Measurements from ENCODE around the gene RIC1. TPM values are rescaled to one million over a fixed set of nuclear protein-coding genes. Genes with fewer than 3 reads are reported as not detected.

Gene RIC1
- total RNA-seq, 1 donor from 2014 or later: 23.9 TPM

DNA sequence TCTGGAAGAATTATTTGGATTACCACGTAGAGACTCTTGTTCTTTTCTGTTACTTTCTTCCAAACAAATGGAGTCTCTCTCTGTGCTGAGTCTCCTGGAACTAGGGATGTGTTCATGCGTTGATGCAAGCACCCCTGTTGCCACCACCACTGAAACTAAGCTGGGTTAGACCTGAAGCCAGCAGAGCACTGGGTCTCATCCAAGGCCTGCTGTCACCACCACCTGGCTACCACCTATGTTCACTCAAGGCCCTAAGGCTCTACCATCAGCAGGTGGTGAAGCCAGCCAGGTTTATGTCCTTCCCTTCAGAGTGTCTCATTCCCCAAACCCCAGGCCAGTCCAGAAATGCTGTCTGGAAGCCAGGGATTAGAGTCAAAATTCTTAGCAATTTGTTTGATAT, 13.3 kb downstream of the RIC1 start:
- no peaks in the 10 kb centered on the region for H3K36me3 ChIP-seq
- peaks cover 4% of the 10 kb centered on the region for H3K4me1 ChIP-seq
- no peaks in the 10 kb centered on the region for H3K27me3 ChIP-seq
- H3K9me3 ChIP-seq: no peaks in the 10 kb centered on the region
- no peak overlapping the region for H3K4me3 ChIP-seq
- H3K27ac ChIP-seq: no peak overlapping the region
- TF ChIP-seq, protein P1, sequence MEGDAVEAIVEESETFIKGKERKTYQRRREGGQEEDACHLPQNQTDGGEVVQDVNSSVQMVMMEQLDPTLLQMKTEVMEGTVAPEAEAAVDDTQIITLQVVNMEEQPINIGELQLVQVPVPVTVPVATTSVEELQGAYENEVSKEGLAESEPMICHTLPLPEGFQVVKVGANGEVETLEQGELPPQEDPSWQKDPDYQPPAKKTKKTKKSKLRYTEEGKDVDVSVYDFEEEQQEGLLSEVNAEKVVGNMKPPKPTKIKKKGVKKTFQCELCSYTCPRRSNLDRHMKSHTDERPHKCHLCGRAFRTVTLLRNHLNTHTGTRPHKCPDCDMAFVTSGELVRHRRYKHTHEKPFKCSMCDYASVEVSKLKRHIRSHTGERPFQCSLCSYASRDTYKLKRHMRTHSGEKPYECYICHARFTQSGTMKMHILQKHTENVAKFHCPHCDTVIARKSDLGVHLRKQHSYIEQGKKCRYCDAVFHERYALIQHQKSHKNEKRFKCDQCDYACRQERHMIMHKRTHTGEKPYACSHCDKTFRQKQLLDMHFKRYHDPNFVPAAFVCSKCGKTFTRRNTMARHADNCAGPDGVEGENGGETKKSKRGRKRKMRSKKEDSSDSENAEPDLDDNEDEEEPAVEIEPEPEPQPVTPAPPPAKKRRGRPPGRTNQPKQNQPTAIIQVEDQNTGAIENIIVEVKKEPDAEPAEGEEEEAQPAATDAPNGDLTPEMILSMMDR (IDR thresholded peaks at IDR 0.05): no peak
- ATAC-seq (no peak), DNase-seq (no peak)
- intact Hi-C loops (cut with DNase I): no loop called here

DNA sequence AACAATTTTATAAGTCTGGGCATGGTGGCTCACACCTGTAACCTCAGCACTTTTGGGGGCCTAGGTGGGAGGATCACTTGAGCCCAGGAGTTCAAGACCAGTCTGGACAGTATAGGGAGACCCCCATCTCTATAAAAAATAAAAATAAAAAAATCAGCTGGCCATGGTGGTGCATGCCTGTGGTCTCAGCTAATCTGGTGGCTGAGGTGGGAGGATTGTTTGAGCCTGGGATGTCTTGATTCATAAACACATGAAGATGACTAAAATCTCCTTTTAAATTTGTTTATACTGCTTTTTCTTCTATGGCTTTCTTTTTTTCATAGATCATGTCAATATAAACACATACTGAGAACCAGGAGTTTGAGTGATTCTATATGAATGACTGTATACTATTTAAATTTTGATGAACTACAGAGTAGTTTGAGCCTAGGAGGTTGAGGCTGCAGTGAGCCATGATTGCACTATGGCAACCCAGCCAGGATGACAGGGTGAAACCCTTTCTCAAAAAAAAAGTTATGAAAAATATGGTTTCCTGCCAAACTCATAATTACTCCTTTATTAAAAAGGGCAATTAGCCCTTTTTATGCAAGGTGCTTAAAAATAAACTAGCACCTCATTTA, 14.2 kb downstream of the RIC1 start:
- Histone ChIP-seq H3K27ac (no peak overlapping the region), H3K27me3 (no peaks in the 10 kb centered on the region), H3K9me3 (no peaks in the 10 kb centered on the region), H3K4me1 (peaks cover 4% of the 10 kb centered on the region), H3K4me3 (no peak overlapping the region), H3K36me3 (no peaks in the 10 kb centered on the region)
- TF ChIP-seq, protein P1 (IDR thresholded peaks at IDR 0.05): no peak
- DNase-seq (no peak), ATAC-seq (no peak)
- intact Hi-C loops (cut with DNase I): no loop called here

DNA sequence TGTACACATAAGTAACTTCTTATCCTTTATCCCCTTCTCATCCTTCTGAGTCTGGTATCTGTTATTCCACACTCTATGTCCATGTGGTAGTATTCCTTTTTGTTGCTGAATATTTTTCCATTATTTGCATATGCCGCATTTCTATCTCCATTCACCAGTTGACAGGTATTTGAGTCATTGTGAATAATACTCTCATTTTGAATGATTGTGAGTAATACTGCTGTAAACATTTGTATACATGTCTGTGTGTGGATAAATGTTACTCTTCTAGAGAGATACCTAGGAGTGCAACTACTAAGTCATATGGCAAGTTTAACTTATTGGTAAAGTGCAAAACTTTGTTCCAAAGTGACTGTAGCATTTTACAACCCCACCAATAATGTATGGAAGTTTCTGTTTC, 15.6 kb downstream of the RIC1 start:
- Histone ChIP-seq H3K4me1 (peaks cover 4% of the 10 kb centered on the region), H3K9me3 (peaks cover 8% of the 10 kb centered on the region), H3K27ac (no peak overlapping the region), H3K27me3 (no peaks in the 10 kb centered on the region), H3K4me3 (no peak overlapping the region), H3K36me3 (no peaks in the 10 kb centered on the region)
- DNase-seq: no peak
- TF ChIP-seq, protein P1 (IDR thresholded peaks at IDR 0.05): no peak
- no peak for ATAC-seq
- intact Hi-C loops (cut with DNase I): no loop called here

DNA sequence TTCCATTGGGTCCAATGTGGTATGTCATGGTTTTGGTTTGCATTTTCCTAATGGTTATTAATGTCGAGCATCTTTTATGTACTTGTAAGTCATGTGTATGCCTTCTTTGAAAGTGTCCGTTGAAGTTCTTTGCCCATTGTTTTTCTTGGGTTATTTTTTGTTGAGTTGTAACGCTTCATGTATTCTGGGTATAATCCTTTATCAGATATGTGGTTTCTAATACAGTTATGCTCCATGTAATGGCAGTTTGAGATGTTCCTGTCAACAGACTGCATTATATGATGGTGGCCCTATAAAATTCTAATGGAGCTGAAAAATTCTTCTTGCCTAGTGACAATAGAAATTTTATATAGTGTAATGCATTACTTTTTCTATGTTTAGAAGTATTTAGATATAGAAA, 17.2 kb downstream of the RIC1 start:
- Histone ChIP-seq H3K27me3 (no peaks in the 10 kb centered on the region), H3K4me3 (no peak overlapping the region), H3K36me3 (no peaks in the 10 kb centered on the region), H3K9me3 (peaks cover 12% of the 10 kb centered on the region), H3K4me1 (peaks cover 4% of the 10 kb centered on the region), H3K27ac (no peak overlapping the region)
- ATAC-seq (no peak), DNase-seq (no peak)
- intact Hi-C loops (cut with DNase I): no loop called here
- TF ChIP-seq, protein P1 (IDR thresholded peaks at IDR 0.05): no peak

DNA sequence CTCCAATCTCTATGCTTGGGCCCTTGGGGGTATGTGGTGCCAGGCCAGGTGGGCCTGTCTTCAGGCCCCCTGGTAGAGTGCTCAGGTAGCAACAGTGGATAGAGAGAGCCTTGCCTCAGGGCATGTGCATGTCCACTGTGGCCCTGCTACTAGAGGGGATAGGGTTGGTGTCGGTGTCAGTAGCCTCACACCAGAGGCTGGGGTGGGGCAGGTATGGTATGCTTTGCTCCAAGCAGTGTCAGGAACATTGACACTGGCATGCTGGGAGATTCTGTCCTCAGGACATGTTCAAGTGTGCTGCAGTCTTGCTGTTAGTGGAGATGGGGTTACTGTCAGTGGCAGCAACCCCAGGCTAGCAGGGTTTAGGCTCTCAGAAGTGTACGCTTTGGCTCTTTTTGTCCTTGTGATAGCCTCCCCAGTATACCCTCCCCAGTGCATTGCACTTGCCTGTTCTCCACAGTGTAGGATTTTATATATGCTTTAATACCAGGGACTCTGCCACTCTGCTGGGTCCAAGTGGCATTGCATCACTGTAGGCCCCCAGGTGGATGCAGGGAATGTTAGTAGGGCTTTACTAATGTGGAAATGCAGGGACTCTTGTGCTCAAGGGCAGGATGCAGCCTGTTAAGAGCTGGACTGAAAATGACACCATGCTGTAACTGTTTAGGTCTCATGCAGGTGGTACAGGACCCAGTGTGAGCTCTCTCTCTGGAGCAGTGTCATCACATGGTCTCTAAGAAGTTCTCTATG, 21.6 kb downstream of the RIC1 start:
- peak; percentile 48 for ATAC-seq
- intact Hi-C loops (cut with DNase I): no loop called here
- no peaks in the 10 kb centered on the region for H3K27me3 ChIP-seq

More for the DNA sequence above, 21.6 kb downstream of the RIC1 start:
- Histone ChIP-seq H3K4me1 (no peaks in the 10 kb centered on the region), H3K27ac (no peak overlapping the region), H3K4me3 (no peak overlapping the region), H3K9me3 (peaks cover 36% of the 10 kb centered on the region), H3K36me3 (no peaks in the 10 kb centered on the region)
- DNase-seq: no peak
- TF ChIP-seq, protein P1 (IDR thresholded peaks at IDR 0.05): no peak

Data from upper lobe of right lung (tissue), 1 donor.